Activated CD8-positive, alpha-beta memory T cell treated with anti-CD3 and anti-CD28 coated beads, Interleukin-2, amount 50 U/mL, for 24 hours (primary cell): ENCODE data around the gene B3GALT2.

Experiments used
- DNase-seq: peaks from one replicate; pipeline ENCODE4 v3.0.0-alpha.2; 2020; ENCODE audit errors: extremely low read depth

Gene B3GALT2

DNA sequence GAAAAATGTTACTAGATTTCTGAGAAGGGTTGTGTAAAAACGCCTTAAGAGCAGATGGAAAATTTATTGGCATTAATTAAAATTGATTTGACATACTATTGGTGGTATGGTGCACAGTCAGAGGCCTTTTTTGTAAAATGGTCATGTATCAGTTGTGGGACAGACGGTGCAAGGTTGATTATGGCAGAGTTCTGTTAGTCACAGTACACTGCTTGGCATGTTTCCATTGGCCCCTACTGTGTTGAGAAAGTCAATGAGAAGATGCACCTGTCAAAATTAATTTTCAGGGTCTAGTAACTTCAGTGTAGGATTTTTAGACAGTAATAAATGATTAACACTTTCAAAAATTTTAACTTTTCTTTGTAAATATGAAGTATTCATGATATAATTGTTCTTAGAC, 4.4 kb downstream of the B3GALT2 start:
- no peak for DNase-seq

DNA sequence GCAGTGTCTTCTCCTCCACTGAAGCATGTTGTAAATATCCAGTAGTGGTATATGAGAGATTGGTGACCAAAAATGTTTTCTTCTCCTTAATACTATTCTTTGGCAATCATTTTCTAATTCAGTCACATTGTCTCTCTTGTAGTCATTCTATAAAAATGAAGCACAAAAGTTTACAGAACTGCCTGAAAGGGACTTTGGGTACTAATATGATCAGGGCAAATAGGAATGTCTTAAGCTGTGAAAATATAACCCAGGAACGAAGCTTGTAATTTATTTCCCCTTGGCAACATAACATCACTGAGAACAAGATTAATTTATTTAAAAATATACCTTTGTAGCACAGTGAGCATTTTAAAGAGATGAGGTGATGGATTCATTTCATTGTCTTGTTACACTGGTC, 4.9 kb downstream of the B3GALT2 start:
- no peak for DNase-seq

DNA sequence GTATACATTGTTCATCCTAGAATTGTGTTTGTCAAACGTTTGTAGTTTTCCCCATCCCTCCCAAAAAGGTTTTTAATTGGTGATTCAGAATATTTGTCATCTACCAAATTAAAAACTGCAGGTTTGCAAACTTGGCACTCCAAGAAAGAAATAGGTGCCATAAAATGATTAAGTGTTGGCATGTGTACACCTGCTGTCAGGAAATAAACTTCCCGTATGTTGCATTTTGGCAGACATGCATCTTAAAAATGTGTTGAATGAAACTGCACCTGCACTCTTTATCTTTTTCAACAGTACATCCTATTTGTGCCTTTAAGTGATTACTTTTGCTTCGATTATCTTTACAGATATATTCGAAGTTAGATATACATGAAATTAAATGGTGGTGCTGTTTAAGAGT, 7.3 kb downstream of the B3GALT2 start:
- DNase-seq, result no peak

DNA sequence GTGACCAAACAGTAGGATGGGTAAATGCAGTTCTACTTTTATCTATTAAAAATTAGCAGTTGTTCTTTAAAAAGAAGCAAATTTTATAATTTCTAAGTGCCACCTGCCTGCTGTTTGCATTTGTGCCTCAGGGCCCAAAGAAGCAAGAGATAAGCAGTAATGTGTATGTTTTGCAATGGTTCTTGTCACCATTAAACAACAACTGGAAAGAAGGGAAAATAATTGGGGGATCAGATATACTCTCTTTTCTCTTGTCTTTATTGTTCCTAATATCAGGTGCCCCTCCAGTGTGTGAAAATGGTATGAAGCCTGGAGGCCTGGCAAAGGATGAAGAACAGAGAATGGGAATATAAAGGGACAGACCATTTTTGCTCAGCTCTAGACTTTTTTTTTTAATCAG, 9.6 kb downstream of the B3GALT2 start:
- DNase-seq, result no peak

- no peak for DNase-seq
Observed at GRCh38 chr1:193176113-193176512, 10.3 kb downstream of the B3GALT2 start.

DNA sequence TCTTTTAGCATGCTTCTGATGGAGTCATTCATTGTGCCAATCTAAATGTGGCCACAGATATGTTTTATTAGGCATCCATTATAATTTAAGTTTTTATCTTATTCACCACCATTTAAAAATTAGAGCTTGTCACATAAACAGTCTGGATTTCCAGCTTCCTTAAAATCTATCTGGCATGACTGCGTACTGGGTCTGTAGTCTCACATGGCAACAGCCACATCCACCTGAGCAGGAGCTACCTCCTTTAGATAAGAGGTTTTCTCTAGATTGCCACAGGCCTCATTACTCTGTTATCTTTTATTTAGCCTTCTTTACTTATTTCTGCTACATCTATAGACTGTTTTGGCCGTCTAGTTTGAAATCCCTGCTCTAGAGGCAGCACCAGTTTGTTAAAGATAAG, 29.1 kb downstream of the B3GALT2 start:
- no peak for DNase-seq

GRCh38 chr1:193156822-193157142, 29.6 kb downstream of the B3GALT2 start:
- no peak for DNase-seq

- no peak for DNase-seq
Observed at GRCh38 chr1:193156117-193156821, 30.1 kb downstream of the B3GALT2 start.

DNA sequence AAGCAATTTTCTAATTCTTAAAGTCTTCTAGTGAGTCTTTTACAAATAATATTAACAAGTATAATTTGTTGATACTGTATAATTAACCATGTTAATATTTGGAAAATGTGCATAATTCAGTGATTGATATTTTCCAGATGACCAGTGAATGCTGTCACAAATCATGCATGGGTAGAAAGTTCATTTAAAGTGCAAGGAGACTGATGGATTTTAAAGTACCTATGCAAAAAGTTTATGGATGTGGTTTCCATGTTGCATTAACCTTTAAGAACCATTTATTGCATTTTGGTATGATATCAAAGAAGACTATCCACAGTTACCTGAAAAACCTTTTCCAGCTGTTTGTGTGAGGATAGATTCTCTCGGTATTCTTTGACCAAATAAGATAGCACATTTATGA, 41.4 kb downstream of the B3GALT2 start:
- DNase-seq, result no peak

DNA sequence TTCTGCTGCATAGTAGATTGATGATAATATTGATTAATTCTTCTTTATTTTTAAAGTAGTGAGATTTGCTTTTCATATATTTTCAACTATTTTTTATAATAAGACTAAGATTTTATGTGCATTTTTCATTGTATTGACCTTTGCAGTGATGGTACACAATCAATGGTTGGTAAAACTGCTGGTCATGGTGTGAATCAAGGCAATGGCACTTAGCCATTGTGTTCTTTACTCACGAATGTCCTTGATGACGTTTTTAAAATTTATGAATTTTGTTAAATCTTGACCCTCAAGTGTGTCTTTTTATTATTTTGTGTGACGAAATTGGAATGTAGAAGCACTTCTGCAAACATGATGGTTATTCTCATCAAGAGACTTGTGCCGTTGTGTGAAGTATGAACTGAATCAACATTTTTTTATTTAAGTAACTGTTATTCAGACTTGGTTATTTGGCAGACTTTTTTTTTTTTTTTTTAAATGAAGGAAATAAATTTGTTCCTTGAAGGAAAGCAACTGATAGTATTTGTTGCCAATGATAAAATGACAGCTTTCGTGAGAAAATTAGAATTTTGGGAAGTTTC, 42.0 kb downstream of the B3GALT2 start:
- DNase-seq, result no peak

DNA sequence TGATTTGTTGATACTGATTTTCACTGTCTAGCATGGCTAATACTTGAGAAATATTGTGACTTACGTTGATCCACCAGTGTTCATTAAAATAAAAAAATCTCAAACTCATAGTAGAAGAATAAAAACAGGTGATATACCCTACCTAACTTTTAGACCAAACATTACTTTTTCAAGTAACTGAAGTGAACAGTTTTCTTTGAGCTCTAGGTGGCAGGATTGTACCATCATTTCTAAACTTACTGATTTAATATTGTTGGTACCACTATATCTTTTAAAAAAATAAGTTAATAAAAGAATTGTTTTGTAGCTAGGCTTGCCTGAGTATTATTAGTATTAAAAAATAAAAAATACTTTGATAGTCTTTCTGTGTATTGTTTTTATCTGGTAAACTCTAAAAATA, 43.1 kb downstream of the B3GALT2 start:
- no peak for DNase-seq

DNA sequence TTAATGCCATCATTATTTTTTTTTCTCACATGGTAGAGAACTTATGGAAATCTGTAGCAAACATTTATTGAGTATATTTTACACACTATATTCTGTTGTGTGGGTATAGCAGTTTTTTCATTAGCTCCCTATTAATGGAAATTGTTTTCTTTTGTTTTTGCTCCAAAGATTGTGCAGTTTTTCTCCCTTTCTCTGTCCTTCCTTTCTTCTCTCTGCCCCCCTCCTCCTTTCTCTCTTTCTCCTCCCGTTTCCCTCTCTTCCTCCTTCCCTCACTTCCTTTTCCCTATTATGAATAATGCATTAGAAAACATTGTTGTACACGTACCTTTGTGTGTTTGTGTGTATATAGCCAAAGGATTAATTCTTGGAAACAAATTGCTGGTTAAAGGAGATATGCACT, 44.0 kb downstream of the B3GALT2 start:
- DNase-seq, result no peak

- no peak for DNase-seq
Observed at GRCh38 chr1:193141804-193142203, 44.6 kb downstream of the B3GALT2 start.

DNA sequence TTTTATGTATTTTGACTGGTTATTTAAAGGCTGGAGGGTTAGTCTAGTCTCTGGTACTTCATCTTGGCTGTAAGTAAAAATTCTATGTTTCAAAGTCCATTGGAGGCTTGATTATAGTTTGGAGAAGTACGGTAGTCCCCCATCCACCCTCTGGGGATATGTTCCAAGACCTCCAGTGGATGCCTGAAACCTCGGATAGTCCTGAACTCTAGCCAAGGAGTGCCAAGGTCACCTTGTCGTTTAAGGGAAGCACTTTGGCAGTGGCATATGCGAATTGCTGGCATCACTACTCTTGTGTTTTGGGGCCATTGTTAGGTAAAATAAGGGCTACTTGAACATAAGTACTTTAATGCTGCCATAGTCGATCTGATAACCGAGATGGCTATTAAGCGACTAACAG, 46.2 kb downstream of the B3GALT2 start:
- DNase-seq, result no peak

DNA sequence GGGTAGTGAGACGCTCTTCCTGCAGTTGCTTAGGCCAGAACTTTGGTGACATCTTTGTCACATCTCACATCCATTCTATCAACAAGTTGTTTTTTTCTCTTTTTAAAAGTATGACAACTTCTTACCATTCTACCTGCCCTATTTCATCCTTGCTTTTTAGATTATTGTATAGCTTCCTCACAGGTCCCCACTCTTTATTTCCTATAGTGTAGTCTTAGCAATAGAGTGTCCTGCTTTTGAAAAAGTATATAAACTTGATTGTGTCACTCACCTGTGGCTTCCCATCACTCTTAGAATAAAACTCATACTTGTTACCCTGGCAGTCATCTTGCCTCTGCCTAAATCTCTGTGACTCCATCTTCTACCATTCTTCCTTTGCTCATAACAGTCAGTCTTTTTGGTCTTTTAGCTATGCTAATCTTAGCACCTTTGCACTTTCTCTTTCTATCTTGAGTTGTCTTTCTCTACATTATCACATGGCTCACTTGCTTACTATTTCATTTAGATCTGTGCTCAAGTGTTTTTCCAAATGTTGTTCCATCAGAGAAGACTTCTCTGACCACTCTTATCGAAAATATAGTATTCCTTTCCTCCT, 55.0 kb downstream of the B3GALT2 start:
- no peak for DNase-seq
